ENCODE data around the gene KPNA2. TPM values are rescaled to one million over a fixed set of nuclear protein-coding genes. Genes with fewer than 3 reads are reported as not detected.
A peak's percentile ranks its signal among the peaks of the same experiment; 100 is the strongest.
"Not testable (repeated sequence)": the region's sequence is repeated elsewhere in the genome, so short reads cannot be mapped to it uniquely, and the experiment has no call there.

KPNA2 gene
- total RNA-seq, result 210 and 240 TPM in 2 replicates

GRCh38 chr17:68035523-68036303, at the start of gene KPNA2:
Gene KPNA2 (plus strand): TSS chr17:68035735. CDS start chr17:68037133, 1,398 bp downstream.
- Mint-ChIP-seq H3K4me1 (peaks cover 16% of the 10 kb centered on the region), H3K36me3 (ENCODE audit: low read depth) (peaks cover 36% of the 10 kb centered on the region), H3K27me3 (no peaks in the 10 kb centered on the region), H3K27ac (peak within 1 kb of the TSS; percentile 92), H3K9me3 (no peaks in the 10 kb centered on the region), H3K4me3 (peak within 1 kb of the TSS; percentile 95)
- intact Hi-C loops (cut with micrococcal nuclease), result loop anchor here (1.0 to 5.0 kb wide), 5 partner anchors 15 to 421 kb away; partner anchors contain the start of genes C17orf58, NOL11 and WIPI1
- DNase-seq, result peak; percentile 98

DNA sequence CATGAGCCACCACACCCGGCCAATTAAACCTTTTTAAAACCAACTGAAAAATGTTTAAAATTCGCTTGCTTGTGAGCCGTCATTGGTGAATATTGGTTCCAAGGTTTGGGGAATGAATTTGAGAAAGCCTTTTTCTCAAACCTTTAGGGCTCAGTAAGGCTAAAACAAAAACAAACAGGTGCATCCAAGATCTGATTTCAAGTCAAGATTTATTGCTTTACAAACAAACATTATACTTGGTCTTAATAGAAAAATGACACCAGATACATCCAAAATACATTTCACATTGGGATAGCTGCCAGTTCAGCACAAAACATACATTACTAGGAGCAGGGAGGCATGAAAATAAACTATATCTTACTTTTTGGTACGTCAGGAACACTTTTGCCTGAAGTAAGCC, 44.6 kb upstream of the KPNA2 start:
- intact Hi-C loops (cut with micrococcal nuclease), result loop anchor here (10.0 kb wide), 2 partner anchors 166 to 1334 kb away; partner anchors contain the start of genes ABCA5 and BPTF
- peaks cover 12% of the 10 kb centered on the region for H3K36me3 Mint-ChIP-seq (ENCODE audit: low read depth)
- H3K9me3 Mint-ChIP-seq, result no peaks in the 10 kb centered on the region
- H3K27ac Mint-ChIP-seq, result no peak overlapping the region
- H3K4me1 Mint-ChIP-seq, result peaks cover 29% of the 10 kb centered on the region
- no peak for DNase-seq
- peaks cover 13% of the 10 kb centered on the region for H3K27me3 Mint-ChIP-seq
- peak overlapping the region; percentile 28 for H3K4me3 Mint-ChIP-seq

GRCh38 chr17:67992548-67993152, 42.9 kb upstream of the KPNA2 start:
- Mint-ChIP-seq H3K4me3 (peak overlapping the region; percentile 93), H3K9me3 (no peaks in the 10 kb centered on the region), H3K36me3 (ENCODE audit: low read depth) (peaks cover 12% of the 10 kb centered on the region), H3K4me1 (peaks cover 35% of the 10 kb centered on the region), H3K27me3 (peaks cover 23% of the 10 kb centered on the region), H3K27ac (peak overlapping the region; percentile 93)
- no peak for DNase-seq
- intact Hi-C loops (cut with micrococcal nuclease), result loop anchor here (1.0 to 10.0 kb wide), 3 partner anchors 28 to 1332 kb away; partner anchors contain the start of genes ABCA5 and BPTF

DNA sequence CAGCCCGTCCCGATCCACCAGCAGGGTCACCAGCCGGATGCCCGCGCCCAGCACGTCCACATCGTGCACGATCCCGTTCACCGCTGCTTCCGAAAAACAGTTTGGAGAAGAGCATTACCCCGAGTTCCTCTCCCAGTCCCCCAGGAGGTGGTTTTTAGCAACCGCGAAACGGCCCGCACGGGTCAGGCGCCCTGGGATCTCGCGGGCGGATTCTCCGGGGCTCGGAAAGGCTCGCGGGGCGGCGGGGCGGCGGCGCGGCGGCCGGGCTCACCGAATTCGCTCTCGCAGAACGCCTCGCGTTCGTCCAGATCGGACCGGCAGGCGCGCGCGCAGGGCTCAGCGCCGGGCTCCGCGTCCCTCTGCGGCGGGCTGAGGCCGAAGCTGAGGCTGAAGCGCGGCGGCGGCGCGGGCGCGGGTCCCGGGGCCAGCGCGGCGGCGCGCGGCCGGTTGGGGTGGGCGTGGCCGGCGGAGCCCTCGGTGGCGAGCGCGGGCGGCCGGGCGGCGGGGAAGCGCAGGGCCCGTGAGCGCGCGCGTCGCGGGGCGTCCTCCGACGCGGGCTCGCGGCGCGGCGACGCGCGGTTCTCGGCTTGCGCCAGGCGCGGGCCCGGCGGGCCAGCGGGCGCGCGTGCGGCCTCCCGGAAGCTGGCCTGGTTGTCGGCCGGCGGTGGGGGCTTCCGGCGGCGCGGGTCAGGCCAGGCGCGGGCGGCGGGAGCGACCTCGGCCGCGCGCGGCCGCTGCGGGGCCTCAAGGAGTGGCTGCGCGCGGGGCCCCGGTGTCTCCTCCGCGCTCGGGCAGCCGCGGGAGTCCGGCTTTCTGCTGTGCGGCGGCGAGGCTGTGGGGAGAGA, 42.2 kb upstream of the KPNA2 start:
- H3K9me3 Mint-ChIP-seq, result no peaks in the 10 kb centered on the region
- H3K4me1 Mint-ChIP-seq, result peaks cover 35% of the 10 kb centered on the region
- peaks cover 12% of the 10 kb centered on the region for H3K36me3 Mint-ChIP-seq (ENCODE audit: low read depth)
- peak overlapping the region; percentile 93 for H3K27ac Mint-ChIP-seq
- peak overlapping the region; percentile 93 for H3K4me3 Mint-ChIP-seq
- peak; percentile 93 for DNase-seq
- H3K27me3 Mint-ChIP-seq, result peaks cover 24% of the 10 kb centered on the region
- intact Hi-C loops (cut with micrococcal nuclease), result loop anchor here (1.0 to 10.0 kb wide), 3 partner anchors 27 to 1331 kb away; partner anchors contain the start of genes ABCA5 and BPTF

GRCh38 chr17:67993998-67994361, 41.6 kb upstream of the KPNA2 start:
- Mint-ChIP-seq H3K27ac (peak overlapping the region; percentile 89), H3K4me1 (peaks cover 35% of the 10 kb centered on the region), H3K27me3 (peaks cover 28% of the 10 kb centered on the region), H3K36me3 (ENCODE audit: low read depth) (peaks cover 12% of the 10 kb centered on the region), H3K9me3 (no peaks in the 10 kb centered on the region), H3K4me3 (peak overlapping the region; percentile 82)
- no peak for DNase-seq
- intact Hi-C loops (cut with micrococcal nuclease), result loop anchor here (1.0 to 10.0 kb wide), 4 partner anchors 17 to 1331 kb away; partner anchors contain the start of genes ABCA5 and BPTF

GRCh38 chr17:67994817-67995569, 40.5 kb upstream of the KPNA2 start:
- intact Hi-C loops (cut with micrococcal nuclease), result loop anchor here (2.0 to 10.0 kb wide), 4 partner anchors 16 to 1330 kb away; partner anchors contain the start of genes ABCA5, BPTF and KPNA2
- no peak for DNase-seq
- Mint-ChIP-seq H3K4me3 (peak overlapping the region; percentile 82), H3K36me3 (ENCODE audit: low read depth) (peaks cover 12% of the 10 kb centered on the region), H3K27ac (peak overlapping the region; percentile 49), H3K27me3 (peaks cover 28% of the 10 kb centered on the region), H3K9me3 (no peaks in the 10 kb centered on the region), H3K4me1 (peaks cover 35% of the 10 kb centered on the region)

DNA sequence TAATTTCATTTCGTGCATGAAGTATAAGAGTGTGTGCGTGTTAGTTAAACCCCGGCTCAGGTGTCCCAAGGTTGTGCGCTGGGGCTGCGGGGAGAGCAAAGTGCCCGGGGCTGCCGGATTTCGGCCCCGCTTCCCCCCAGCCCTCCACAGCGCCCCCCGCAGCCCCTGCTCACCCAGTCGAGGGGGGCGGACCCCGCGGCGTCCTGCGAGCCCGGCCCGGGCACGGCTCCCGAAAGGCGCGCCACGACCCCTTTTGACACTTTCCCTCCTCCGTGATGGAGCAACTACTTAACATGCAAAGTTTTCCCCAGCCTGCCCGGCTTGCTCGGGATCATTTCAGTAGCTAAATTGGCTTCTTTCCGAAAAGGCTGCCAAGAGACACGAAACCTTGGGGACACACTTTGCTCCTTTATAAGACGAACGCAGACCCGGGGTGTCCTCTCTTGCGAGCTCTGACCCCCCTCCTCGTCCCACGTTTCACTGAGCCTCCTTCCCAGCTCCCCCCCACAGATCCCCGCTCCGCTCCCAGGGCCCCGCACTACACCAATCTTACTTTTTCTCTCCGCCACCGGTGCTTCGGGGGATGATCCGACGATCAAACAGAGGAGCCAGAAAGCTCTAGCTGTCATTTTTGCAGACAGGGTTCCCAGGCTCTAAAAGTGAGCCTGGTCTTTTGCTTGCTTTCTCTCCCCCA, 39.8 kb upstream of the KPNA2 start:
- peak; percentile 74 for DNase-seq

GRCh38 chr17:67996301-67997171, 39.0 kb upstream of the KPNA2 start, which contains the start of gene C17orf58:
Gene C17orf58 (minus strand): TSS chr17:67996469. CDS start chr17:67996198, 271 bp downstream.
- peaks cover 34% of the 10 kb centered on the region for H3K4me1 Mint-ChIP-seq
- not testable (repeated sequence) for H3K36me3 Mint-ChIP-seq (ENCODE audit: low read depth); H3K9me3 Mint-ChIP-seq; DNase-seq
- peak within 1 kb of the TSS; percentile 67 for H3K27ac Mint-ChIP-seq
- H3K4me3 Mint-ChIP-seq, result peak within 1 kb of the TSS; percentile 82
- H3K27me3 Mint-ChIP-seq, result peaks cover 28% of the 10 kb centered on the region
- intact Hi-C loops (cut with micrococcal nuclease), result loop anchor here (5.0 to 10.0 kb wide), 3 partner anchors 41 to 1328 kb away; partner anchors contain the start of genes ABCA5, BPTF and KPNA2

More for the DNA sequence above, 39.8 kb upstream of the KPNA2 start:
- H3K27me3 Mint-ChIP-seq, result peaks cover 28% of the 10 kb centered on the region
- peaks cover 12% of the 10 kb centered on the region for H3K36me3 Mint-ChIP-seq (ENCODE audit: low read depth)
- peak overlapping the region; percentile 82 for H3K4me3 Mint-ChIP-seq
- H3K27ac Mint-ChIP-seq, result peak overlapping the region; percentile 67
- H3K4me1 Mint-ChIP-seq, result peaks cover 35% of the 10 kb centered on the region
- no peaks in the 10 kb centered on the region for H3K9me3 Mint-ChIP-seq
- intact Hi-C loops (cut with micrococcal nuclease), result loop anchor here (2.0 to 10.0 kb wide), 4 partner anchors 15 to 1329 kb away; partner anchors contain the start of genes ABCA5, BPTF and KPNA2

GRCh38 chr17:67998466-67998865, 37.1 kb upstream of the KPNA2 start:
- Mint-ChIP-seq H3K4me3 (no peak overlapping the region), H3K4me1 (peaks cover 24% of the 10 kb centered on the region), H3K36me3 (ENCODE audit: low read depth) (peaks cover 5% of the 10 kb centered on the region), H3K27me3 (peaks cover 26% of the 10 kb centered on the region), H3K9me3 (no peaks in the 10 kb centered on the region), H3K27ac (no peak overlapping the region)
- intact Hi-C loops (cut with micrococcal nuclease), result loop anchor here (5.0 to 10.0 kb wide), 3 partner anchors 39 to 1326 kb away; partner anchors contain the start of genes ABCA5, BPTF and KPNA2
- DNase-seq, result no peak

DNA sequence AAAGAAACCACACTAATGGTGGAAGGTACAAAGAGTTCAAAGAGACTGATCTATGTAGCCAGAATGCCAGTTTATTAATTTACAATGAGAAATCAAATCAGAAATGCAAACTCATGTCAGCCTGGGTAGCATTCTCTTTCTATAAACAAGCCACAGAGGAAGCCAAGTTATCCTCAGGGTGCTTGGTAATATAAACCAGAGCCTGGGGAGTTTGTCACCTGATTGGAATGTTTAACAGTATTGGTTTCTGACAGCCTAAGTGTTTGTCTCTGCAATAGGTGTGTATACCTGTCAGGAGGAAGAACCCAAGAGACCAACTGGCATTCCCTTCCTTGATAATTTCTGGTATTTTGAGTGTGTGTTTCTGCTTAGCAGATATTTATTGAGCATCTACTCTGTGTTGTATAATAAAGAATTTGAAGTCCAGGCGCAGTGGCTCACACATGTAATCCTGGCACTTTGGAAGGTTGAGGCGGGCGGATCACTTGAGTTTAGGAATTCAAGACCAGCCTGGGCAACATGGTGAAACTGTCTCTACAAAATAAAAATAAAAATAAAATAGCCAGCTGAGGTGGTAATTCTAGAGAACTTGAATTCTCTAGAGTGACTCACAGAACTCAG, 36.1 kb upstream of the KPNA2 start:
- intact Hi-C loops (cut with micrococcal nuclease), result loop anchor here (5.0 to 10.0 kb wide), 3 partner anchors 38 to 1325 kb away; partner anchors contain the start of genes ABCA5, BPTF and KPNA2
- no peak overlapping the region for H3K27ac Mint-ChIP-seq
- peaks cover 26% of the 10 kb centered on the region for H3K27me3 Mint-ChIP-seq
- H3K4me3 Mint-ChIP-seq, result no peak overlapping the region
- no peaks in the 10 kb centered on the region for H3K9me3 Mint-ChIP-seq
- peaks cover 2% of the 10 kb centered on the region for H3K36me3 Mint-ChIP-seq (ENCODE audit: low read depth)
- peaks cover 19% of the 10 kb centered on the region for H3K4me1 Mint-ChIP-seq
- DNase-seq, result no peak

DNA sequence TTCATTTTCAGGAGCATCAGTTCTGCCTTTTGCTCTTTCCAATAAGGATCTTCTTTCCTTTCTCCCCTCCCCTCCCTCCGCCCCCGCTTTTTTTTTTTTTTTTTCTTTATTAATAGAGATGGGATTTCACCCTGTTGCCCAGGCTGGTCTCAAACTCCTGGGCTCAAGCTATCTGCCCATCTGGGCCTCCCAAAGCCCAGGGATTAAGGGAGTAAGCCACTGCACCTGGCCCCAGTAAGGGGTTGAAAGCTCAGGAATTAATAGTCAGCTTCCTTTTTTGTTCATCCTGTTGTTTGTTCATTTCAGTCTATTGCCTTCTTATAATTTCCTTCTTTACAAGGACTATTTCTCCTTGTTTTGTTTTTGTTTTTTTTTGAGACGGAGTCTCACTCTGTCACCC, 31.3 kb upstream of the KPNA2 start:
- no peak for DNase-seq
- H3K36me3 Mint-ChIP-seq (ENCODE audit: low read depth), result no peaks in the 10 kb centered on the region
- H3K4me3 Mint-ChIP-seq, result no peak overlapping the region
- intact Hi-C loops (cut with micrococcal nuclease), result no loop called here
- H3K27me3 Mint-ChIP-seq, result peaks cover 1% of the 10 kb centered on the region
- no peaks in the 10 kb centered on the region for H3K4me1 Mint-ChIP-seq
- no peak overlapping the region for H3K27ac Mint-ChIP-seq
- no peaks in the 10 kb centered on the region for H3K9me3 Mint-ChIP-seq
